Vagina (tissue), 2 donors: ENCODE measurements around the gene ZNF260.

Experiments used
- POLR2A ChIP-seq, 2 donors: fragments of 450-650 bp; IDR thresholded peaks; one replicate each; pipeline ENCODE4 v1.6.1; 2017; ENCODE audit warnings: antibody characterized with exemption in 2 of 2, mild to moderate bottlenecking in 2 of 2, moderate library complexity in 2 of 2
- TF ChIP-seq, protein P1 (sequence below), 3 experiments: fragments of 450-650 bp in 2 of 3; fragments of 200-600 bp in 1 of 3; sonication (generic) in 1 of 3; IDR thresholded peaks; one replicate each; pipeline ENCODE4 v1.5.1; 2017 to 2019; ENCODE audit warnings: antibody characterized with exemption in 3 of 3, mild to moderate bottlenecking in 2 of 3, moderate library complexity in 2 of 3

DNA sequence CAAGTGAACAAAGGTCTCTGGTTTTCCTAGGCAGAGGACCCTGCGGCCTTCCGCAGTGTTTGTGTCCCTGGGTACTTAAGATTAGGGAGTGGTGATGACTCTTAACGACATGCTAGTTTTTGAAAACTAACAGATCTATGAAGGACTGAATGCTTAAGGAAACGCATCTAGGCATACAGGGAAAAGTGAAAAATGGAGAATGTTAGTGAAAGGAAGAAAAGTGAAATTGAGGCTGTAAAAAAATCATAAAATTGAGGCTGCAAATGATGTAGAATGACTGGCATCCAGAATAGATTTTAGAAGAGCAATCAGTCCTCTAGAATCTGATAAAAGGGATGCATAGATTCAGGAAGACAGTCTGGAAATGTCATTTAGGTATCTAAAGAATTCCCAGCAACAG is 3.5 kb downstream of the ZNF260 start:
- no peak for TF ChIP-seq POLR2A (IDR thresholded peaks at IDR 0.05)
- TF ChIP-seq, protein P1, sequence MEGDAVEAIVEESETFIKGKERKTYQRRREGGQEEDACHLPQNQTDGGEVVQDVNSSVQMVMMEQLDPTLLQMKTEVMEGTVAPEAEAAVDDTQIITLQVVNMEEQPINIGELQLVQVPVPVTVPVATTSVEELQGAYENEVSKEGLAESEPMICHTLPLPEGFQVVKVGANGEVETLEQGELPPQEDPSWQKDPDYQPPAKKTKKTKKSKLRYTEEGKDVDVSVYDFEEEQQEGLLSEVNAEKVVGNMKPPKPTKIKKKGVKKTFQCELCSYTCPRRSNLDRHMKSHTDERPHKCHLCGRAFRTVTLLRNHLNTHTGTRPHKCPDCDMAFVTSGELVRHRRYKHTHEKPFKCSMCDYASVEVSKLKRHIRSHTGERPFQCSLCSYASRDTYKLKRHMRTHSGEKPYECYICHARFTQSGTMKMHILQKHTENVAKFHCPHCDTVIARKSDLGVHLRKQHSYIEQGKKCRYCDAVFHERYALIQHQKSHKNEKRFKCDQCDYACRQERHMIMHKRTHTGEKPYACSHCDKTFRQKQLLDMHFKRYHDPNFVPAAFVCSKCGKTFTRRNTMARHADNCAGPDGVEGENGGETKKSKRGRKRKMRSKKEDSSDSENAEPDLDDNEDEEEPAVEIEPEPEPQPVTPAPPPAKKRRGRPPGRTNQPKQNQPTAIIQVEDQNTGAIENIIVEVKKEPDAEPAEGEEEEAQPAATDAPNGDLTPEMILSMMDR (IDR thresholded peaks at IDR 0.05): no peak
